ENCODE data around the gene ATP8A2. TPM values are rescaled to one million over a fixed set of nuclear protein-coding genes. Genes with fewer than 3 reads are reported as not detected.

Gene ATP8A2
- total and polyA plus RNA-seq, 9 of the 15 experiments (the other 6 are each of a cell fraction or from before 2014, with no cell fraction given): under 0.01 to 0.33 (median 0.06) TPM; not detected in 4

- no peak for TF ChIP-seq TSHZ1 (CRISPR knock-in tag; IDR thresholded peaks at IDR 0.05)
- no peak for TF ChIP-seq FOXJ2 (tag; IDR thresholded peaks at IDR 0.05)
- no peak for TF ChIP-seq ZNF41 (CRISPR knock-in tag; conservative IDR thresholded peaks at IDR 0.05)
- TF ChIP-seq ZNF778 (CRISPR knock-in tag; IDR thresholded peaks at IDR 0.05): no peak
- no peak for TF ChIP-seq BCLAF1 (IDR thresholded peaks at IDR 0.05; ENCODE audit: borderline replicate concordance in 1 of 2, control insufficient read depth in 1 of 2, low read depth in 2 of 2, low read length in 1 of 2)
- TF ChIP-seq SMC3 (conservative IDR thresholded peaks at IDR 0.05; ENCODE audit: insufficient read depth, low read depth, low read length): no peak
- TF ChIP-seq ZNF407 (IDR thresholded peaks at IDR 0.05; ENCODE audit: low read depth): no peak
These were observed 490.4 kb downstream of the ATP8A2 start (continued) for GRCh38 chr13:25862156-25862555.

Data from K562 (cell line).